Endothelial cell (in vitro differentiated cells): ENCODE data around the gene C10orf67. TPM values are rescaled to one million over a fixed set of nuclear protein-coding genes. Genes with fewer than 3 reads are reported as not detected.
"Not testable (repeated sequence)": the region's sequence is repeated elsewhere in the genome, so short reads cannot be mapped to it uniquely, and the experiment has no call there.

Experiments used
- DNase-seq: peaks from one replicate; pipeline ENCODE4 v3.0.0; 2021; ENCODE audit warnings: low spot score
- H3K27ac Mint-ChIP-seq: one replicate; pipeline ENCODE4 v1.8.0; 2021; ENCODE audit warnings: mixed read lengths, inconsistent platforms; ENCODE audit not compliant: unreplicated experiment
- H3K27me3 Mint-ChIP-seq: one replicate; pipeline ENCODE4 v1.8.0; 2021; ENCODE audit warnings: mild to moderate bottlenecking, moderate library complexity, mixed read lengths, inconsistent platforms; ENCODE audit not compliant: unreplicated experiment
- H3K36me3 Mint-ChIP-seq: one replicate; pipeline ENCODE4 v1.8.0; 2021; ENCODE audit warnings: mild to moderate bottlenecking, low read depth, mixed read lengths, inconsistent platforms; ENCODE audit not compliant: unreplicated experiment
- H3K4me1 Mint-ChIP-seq: one replicate; pipeline ENCODE4 v1.8.0; 2021; ENCODE audit warnings: mild to moderate bottlenecking, mixed read lengths, inconsistent platforms; ENCODE audit not compliant: unreplicated experiment
- H3K4me3 Mint-ChIP-seq: one replicate; pipeline ENCODE4 v1.8.0; 2021; ENCODE audit warnings: mild to moderate bottlenecking, mixed read lengths, inconsistent platforms; ENCODE audit not compliant: unreplicated experiment
- H3K9me3 Mint-ChIP-seq: one replicate; pipeline ENCODE4 v1.8.0; 2021; ENCODE audit warnings: mixed read lengths, inconsistent platforms; ENCODE audit not compliant: unreplicated experiment
- long read RNA-seq: library from polyadenylated mRNA; unstranded; transcript quantifications from one replicate; pipeline ENCODE4 v2.0.0, GENCODE V29; 2020; ENCODE audit not compliant: unreplicated experiment
- total RNA-seq: library from RNA; stranded (reverse); fragmentation: NEBNext Ultra II Directional; extraction: Animal tissue kit (Norgen Biotek cat#: 25700); gene quantifications from one replicate; pipeline ENCODE4 v1.2.1, GENCODE V29; 2021; ENCODE audit not compliant: unreplicated experiment
- TF ChIP-seq, protein P1 (sequence below): fragments of 200-600 bp; sonication (generic); IDR thresholded peaks from one replicate; pipeline ENCODE4 v1.5.0; 2021; ENCODE audit warnings: antibody characterized with exemption; ENCODE audit not compliant: unreplicated experiment

Gene C10orf67
- not detected for total RNA-seq
- long read RNA-seq = 0 reads

GRCh38 chr10:23344241-23344841 is at the start of gene C10orf67:
TSS of gene C10orf67 (minus strand) at chr10:23344797. CDS start at chr10:23344774, 23 bp downstream.
- Mint-ChIP-seq H3K4me3 (peak within 1 kb of the TSS; percentile 90), H3K4me1 (peaks cover 10% of the 10 kb centered on the region), H3K9me3 (no peaks in the 10 kb centered on the region), H3K27me3 (peaks cover 1% of the 10 kb centered on the region), H3K27ac (no peak within 1 kb of the TSS), H3K36me3 (no peaks in the 10 kb centered on the region)
- DNase-seq = peak; percentile 8
- TF ChIP-seq, protein P1, sequence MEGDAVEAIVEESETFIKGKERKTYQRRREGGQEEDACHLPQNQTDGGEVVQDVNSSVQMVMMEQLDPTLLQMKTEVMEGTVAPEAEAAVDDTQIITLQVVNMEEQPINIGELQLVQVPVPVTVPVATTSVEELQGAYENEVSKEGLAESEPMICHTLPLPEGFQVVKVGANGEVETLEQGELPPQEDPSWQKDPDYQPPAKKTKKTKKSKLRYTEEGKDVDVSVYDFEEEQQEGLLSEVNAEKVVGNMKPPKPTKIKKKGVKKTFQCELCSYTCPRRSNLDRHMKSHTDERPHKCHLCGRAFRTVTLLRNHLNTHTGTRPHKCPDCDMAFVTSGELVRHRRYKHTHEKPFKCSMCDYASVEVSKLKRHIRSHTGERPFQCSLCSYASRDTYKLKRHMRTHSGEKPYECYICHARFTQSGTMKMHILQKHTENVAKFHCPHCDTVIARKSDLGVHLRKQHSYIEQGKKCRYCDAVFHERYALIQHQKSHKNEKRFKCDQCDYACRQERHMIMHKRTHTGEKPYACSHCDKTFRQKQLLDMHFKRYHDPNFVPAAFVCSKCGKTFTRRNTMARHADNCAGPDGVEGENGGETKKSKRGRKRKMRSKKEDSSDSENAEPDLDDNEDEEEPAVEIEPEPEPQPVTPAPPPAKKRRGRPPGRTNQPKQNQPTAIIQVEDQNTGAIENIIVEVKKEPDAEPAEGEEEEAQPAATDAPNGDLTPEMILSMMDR = no peak

DNA sequence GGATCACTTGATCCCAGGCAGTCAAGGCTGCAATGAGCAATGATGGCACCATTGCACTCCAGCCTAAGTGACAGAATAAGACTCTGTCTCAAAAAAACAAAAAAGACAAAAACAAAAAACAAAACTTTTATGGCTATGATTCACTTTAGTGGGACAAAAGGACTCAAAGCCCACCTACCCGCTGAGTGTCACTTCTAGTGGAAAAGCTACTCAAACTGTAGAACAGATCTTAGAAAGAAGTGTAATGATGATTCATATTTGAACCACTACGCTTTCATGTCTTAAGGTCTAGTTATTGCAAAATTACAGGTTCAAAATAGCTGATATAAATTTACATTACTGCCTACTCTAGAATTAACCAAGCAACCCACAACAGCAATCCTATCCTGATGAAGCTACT is 47.2 kb upstream of the C10orf67 start:
- no peak overlapping the region for H3K27ac Mint-ChIP-seq
- no peaks in the 10 kb centered on the region for H3K36me3 Mint-ChIP-seq
- peaks cover 4% of the 10 kb centered on the region for H3K4me1 Mint-ChIP-seq

DNA sequence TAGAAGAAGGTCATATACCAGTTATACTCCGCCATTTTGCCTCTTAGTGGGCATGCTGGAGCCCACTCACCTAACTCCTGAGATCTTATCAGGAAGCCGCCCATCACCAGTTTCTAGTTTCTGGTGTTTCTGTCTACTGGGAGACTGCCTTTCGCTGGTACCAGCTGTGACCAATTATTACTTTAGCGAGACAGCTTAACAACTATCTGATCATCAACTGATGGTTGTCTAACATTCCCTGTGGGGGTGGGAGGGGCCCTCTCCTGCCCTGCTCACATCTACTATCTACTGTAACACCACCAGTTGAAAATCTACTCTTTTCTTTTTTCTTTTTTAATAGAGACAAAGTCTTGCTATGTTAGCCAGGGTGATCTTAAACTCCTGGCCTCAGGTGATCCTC is 46.2 kb upstream of the C10orf67 start:
- Mint-ChIP-seq H3K27ac (no peak overlapping the region), H3K36me3 (no peaks in the 10 kb centered on the region), H3K9me3 (no peaks in the 10 kb centered on the region), H3K4me1 (peaks cover 4% of the 10 kb centered on the region), H3K4me3 (no peak overlapping the region), H3K27me3 (peaks cover 2% of the 10 kb centered on the region)
- DNase-seq = no peak
- TF ChIP-seq, protein P1 = no peak

More for the DNA sequence above, 47.2 kb upstream of the C10orf67 start:
- Mint-ChIP-seq H3K4me3 (no peak overlapping the region), H3K9me3 (no peaks in the 10 kb centered on the region), H3K27me3 (no peaks in the 10 kb centered on the region)
- TF ChIP-seq, protein P1 = no peak
- no peak for DNase-seq

GRCh38 chr10:23390408-23390807 is 45.8 kb upstream of the C10orf67 start:
- not testable (repeated sequence) for H3K27me3 Mint-ChIP-seq, H3K4me3 Mint-ChIP-seq, H3K27ac Mint-ChIP-seq, DNase-seq, H3K4me1 Mint-ChIP-seq, H3K36me3 Mint-ChIP-seq, H3K9me3 Mint-ChIP-seq

DNA sequence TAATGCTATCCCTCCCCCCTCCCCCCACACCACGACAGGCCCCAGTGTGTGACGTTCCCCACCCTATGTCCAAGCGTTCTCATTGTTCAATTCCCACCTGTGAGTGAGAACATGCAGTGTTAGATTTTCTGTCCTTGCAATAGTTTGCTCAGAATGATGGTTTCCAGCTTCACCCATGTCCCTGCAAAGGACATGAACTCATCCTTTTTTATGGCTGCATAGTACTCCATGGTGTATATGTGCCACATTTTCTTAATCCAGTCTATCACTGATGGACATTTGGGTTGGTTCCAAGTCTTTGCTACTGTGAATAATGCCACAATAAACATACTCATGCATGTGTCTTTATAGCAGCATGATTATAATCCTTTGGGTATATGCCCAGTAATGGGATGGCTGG is 42.9 kb upstream of the C10orf67 start:
- H3K4me1 Mint-ChIP-seq, DNase-seq, H3K9me3 Mint-ChIP-seq, H3K36me3 Mint-ChIP-seq, H3K4me3 Mint-ChIP-seq, H3K27me3 Mint-ChIP-seq, H3K27ac Mint-ChIP-seq: not testable (repeated sequence)

DNA sequence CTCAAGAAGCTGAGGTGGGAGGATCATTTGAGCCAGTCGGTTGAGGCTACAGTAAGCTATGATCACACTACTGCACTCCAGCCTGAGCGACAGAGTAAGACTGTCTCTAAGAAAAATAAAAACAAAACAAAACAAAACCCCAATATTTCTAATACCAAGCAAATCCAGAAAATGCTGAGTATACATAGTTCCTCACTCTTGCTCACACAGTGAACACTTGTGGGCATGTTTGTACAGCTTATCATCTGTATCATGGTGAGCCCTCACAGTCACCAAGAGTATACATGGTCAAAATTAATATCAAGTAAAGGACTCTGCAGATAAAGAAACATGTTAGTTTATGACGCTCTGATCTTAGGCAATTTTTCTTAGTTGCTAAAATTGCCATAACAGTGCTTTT is 41.5 kb upstream of the C10orf67 start:
- no peaks in the 10 kb centered on the region for H3K36me3 Mint-ChIP-seq
- TF ChIP-seq, protein P1 = no peak
- H3K4me3 Mint-ChIP-seq = no peak overlapping the region
- peaks cover 2% of the 10 kb centered on the region for H3K27me3 Mint-ChIP-seq
- no peak overlapping the region for H3K27ac Mint-ChIP-seq
- DNase-seq = no peak
- H3K9me3 Mint-ChIP-seq = no peaks in the 10 kb centered on the region
- H3K4me1 Mint-ChIP-seq = no peaks in the 10 kb centered on the region
